ENCODE data around the gene RFX6.

RFX6 gene

DNA sequence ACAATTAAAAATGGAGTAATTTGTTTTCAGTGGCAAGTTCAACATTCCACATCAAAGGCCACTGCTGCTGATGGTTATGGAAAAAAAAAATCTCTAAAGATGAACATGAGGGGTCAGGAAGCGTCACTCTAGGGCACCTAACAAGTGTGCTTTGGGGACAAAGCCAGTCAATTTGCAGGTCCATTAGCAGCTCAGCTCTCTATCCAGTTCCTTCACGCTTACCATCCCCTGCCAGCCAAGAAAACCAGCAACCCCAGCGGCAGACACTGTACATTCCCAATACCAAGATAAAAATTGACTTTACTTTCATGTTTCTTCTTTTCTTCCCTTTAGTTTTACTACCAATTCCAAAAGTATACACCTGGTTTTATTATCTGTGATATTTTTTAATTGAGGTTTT is 10.1 kb downstream of the RFX6 start:
- H3K36me3 ChIP-seq (ENCODE audit: control insufficient read depth, insufficient read depth, low read length) = no peaks in the 10 kb centered on the region
- no peak overlapping the region for H3K4me3 ChIP-seq (replicated peaks; ENCODE audit: low read depth, low read length)
- H3K27me3 ChIP-seq (replicated peaks; ENCODE audit: control insufficient read depth, insufficient read depth, low read length) = no peaks in the 10 kb centered on the region
- no peak for DNase-seq (ENCODE audit: extremely low read depth, insufficient read length)
- TF ChIP-seq CTCF (IDR thresholded peaks at IDR 0.05; ENCODE audit: insufficient read depth, low read length, poor library complexity, severe bottlenecking) = no peak

- no peak for DNase-seq (ENCODE audit: extremely low read depth, insufficient read length)
- no peak for TF ChIP-seq CTCF (IDR thresholded peaks at IDR 0.05; ENCODE audit: insufficient read depth, low read length, poor library complexity, severe bottlenecking)
- no peaks in the 10 kb centered on the region for H3K36me3 ChIP-seq (ENCODE audit: control insufficient read depth, insufficient read depth, low read length)
- H3K4me3 ChIP-seq (replicated peaks; ENCODE audit: low read depth, low read length) = no peak overlapping the region
- no peaks in the 10 kb centered on the region for H3K27me3 ChIP-seq (replicated peaks; ENCODE audit: control insufficient read depth, insufficient read depth, low read length)
These were observed 10.9 kb downstream of the RFX6 start for GRCh38 chr6:116887894-116888293.

DNA sequence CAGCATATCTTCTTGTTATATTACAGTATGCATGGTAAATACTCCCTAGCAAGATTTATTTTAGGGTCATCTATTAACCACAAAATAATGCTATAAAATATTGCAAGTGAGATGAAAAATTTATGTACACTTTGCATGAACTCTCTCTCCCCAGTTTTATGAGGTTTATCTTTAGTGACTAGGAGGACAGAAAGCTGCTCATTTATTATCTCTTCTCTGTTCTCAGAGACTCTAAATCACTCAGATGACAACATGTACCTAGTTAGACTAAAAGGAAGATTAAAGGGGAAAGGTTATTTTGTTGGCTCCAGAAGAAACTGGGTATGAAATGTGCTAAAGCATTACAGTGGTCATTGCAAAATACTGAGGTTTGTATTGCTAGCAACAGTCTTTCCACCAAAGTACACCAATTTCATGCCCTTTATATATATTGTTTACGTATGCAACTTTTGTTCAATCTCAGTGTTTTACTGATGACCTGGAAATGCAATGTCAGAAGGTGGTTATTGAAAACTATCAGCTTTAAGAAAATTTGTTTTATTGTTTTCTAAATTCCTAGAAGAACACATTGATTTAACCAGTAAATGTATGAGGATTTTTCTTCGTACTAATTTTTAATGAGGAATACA is 11.8 kb downstream of the RFX6 start:
- Histone ChIP-seq H3K36me3 (ENCODE audit: control insufficient read depth, insufficient read depth, low read length) (no peaks in the 10 kb centered on the region), H3K4me3 (replicated peaks; ENCODE audit: low read depth, low read length) (no peak overlapping the region), H3K27me3 (replicated peaks; ENCODE audit: control insufficient read depth, insufficient read depth, low read length) (no peaks in the 10 kb centered on the region)
- TF ChIP-seq CTCF (IDR thresholded peaks at IDR 0.05; ENCODE audit: insufficient read depth, low read length, poor library complexity, severe bottlenecking) = no peak
- no peak for DNase-seq (ENCODE audit: extremely low read depth, insufficient read length)

DNA sequence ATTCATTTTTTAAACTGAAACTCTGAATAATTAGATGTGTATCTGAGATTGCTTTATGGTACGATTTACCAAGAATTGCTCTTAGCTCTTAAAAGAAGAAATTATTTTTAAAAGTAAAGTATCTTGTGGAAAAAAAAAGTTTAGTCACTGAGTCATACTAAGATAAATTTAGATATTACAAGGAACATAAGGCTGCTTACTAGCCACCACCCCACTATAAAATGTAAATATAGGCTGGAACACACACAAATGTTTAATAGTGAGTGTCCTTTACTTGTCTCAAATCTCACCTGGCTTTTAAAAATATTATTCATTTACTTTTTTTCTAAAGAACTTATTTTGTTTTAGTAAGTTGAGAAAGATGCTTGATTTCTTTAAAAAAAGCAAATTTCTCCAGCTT is 17.6 kb downstream of the RFX6 start:
- no peak overlapping the region for H3K4me3 ChIP-seq (replicated peaks; ENCODE audit: low read depth, low read length)
- no peaks in the 10 kb centered on the region; the same call in 1 of the 2 replicates for H3K27me3 ChIP-seq (replicated peaks; ENCODE audit: control insufficient read depth, insufficient read depth, low read length)
- no peak for DNase-seq (ENCODE audit: extremely low read depth, insufficient read length)
- no peak for TF ChIP-seq CTCF (IDR thresholded peaks at IDR 0.05; ENCODE audit: insufficient read depth, low read length, poor library complexity, severe bottlenecking)
- no peaks in the 10 kb centered on the region for H3K36me3 ChIP-seq (ENCODE audit: control insufficient read depth, insufficient read depth, low read length)

DNA sequence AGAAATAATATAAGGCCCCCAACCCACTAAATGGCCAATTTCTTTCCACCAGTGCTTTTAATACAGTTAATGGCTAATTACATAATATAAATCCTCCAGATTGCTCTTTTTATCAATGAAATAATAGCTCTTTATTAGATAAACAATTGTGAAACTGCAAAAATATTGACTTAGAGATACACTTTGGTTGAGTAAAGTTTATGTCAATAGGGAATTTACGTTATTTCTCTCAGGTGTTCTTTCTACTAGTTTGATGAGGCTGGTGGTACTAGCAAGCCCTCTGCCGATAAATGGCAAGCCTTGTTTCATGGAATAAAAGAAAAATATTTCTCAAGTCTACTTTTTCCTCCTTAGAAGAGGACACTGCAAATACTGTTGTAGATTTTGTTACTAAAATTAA is 18.9 kb downstream of the RFX6 start:
- Histone ChIP-seq H3K36me3 (ENCODE audit: control insufficient read depth, insufficient read depth, low read length) (no peaks in the 10 kb centered on the region), H3K27me3 (replicated peaks; ENCODE audit: control insufficient read depth, insufficient read depth, low read length) (no peaks in the 10 kb centered on the region; the same call in 1 of the 2 replicates), H3K4me3 (replicated peaks; ENCODE audit: low read depth, low read length) (no peak overlapping the region)
- no peak for DNase-seq (ENCODE audit: extremely low read depth, insufficient read length)
- no peak for TF ChIP-seq CTCF (IDR thresholded peaks at IDR 0.05; ENCODE audit: insufficient read depth, low read length, poor library complexity, severe bottlenecking)

DNA sequence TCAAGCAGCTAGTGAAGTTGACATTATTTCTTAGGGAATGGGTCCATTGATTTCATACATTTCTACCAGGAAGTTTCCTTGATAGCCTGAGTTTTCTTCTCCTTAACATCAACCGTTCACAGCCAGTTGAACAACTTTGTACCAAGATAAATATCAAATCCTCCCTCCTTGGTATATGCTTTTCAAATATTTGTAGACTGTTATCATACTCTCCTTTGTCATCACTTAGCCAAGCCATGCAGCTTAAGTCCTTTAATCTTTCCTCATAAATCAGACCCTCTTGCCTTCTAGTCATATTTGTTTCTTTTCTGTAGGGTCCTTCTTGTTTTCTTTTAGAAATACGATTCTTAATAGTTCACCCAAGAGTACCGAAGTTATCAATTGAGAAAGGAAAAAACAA is 25.6 kb downstream of the RFX6 start:
- DNase-seq (ENCODE audit: extremely low read depth, insufficient read length) = no peak
- TF ChIP-seq CTCF (IDR thresholded peaks at IDR 0.05; ENCODE audit: insufficient read depth, low read length, poor library complexity, severe bottlenecking) = no peak
- H3K4me3 ChIP-seq (replicated peaks; ENCODE audit: low read depth, low read length) = no peak overlapping the region

More for the DNA sequence above, 25.6 kb downstream of the RFX6 start:
- H3K36me3 ChIP-seq (ENCODE audit: control insufficient read depth, insufficient read depth, low read length) = no peaks in the 10 kb centered on the region
- H3K27me3 ChIP-seq (replicated peaks; ENCODE audit: control insufficient read depth, insufficient read depth, low read length) = no peaks in the 10 kb centered on the region; the same call in 1 of the 2 replicates

Data from GM06990 (cell line).